A549 (cell line): ENCODE measurements around the gene GTF2H1.

ENCODE experiments used
- CEBPB ChIP-seq, 2 experiments: fragments of >200 bp in 1 of 2; sonication (Bioruptor Twin) in 1 of 2; formaldehyde crosslinking in 1 of 2; IDR thresholded peaks; 2 replicates each; pipeline ENCODE4 v1.6.1; 2012 to 2016
- CHD2 ChIP-seq: fragments of 150-350 bp; IDR thresholded peaks from 2 replicates; pipeline ENCODE4 v1.6.1; 2014; ENCODE audit warnings: low read length; ENCODE audit not compliant: partially characterized antibody
- EHMT2 ChIP-seq: fragments of 200-600 bp; sonication (generic); IDR thresholded peaks from 2 replicates; pipeline ENCODE4 v1.6.1; 2016; ENCODE audit warnings: antibody characterized with exemption, low read depth, mild to moderate bottlenecking, moderate library complexity
- ESRRA ChIP-seq: fragments of 150-350 bp; IDR thresholded peaks from 2 replicates; pipeline ENCODE4 v1.6.1; 2014; ENCODE audit warnings: mild to moderate bottlenecking, low read length, borderline replicate concordance
- HOXA7 ChIP-seq: fragments of 250-450 bp; sonication (Bioruptor Pico); IDR thresholded peaks from 2 replicates; pipeline ENCODE4 v1.5.0; 2020; ENCODE audit warnings: mild to moderate bottlenecking, moderate library complexity
- HOXB13 ChIP-seq: fragments of 250-450 bp; sonication (Bioruptor Pico); IDR thresholded peaks from 2 replicates; pipeline ENCODE4 v1.5.0; 2020; ENCODE audit warnings: low read depth, mild to moderate bottlenecking, moderate library complexity
- MAFK ChIP-seq: fragments of 450-650 bp; IDR thresholded peaks from 2 replicates; pipeline ENCODE4 v1.6.1; 2014; ENCODE audit not compliant: partially characterized antibody
- POLR2A ChIP-seq: IDR thresholded peaks from 2 replicates; pipeline ENCODE4 v1.6.1; 2012; ENCODE audit warnings: mild to moderate bottlenecking, low read length
- RAD21 ChIP-seq, 2 experiments: fragments of >200 bp in 1 of 2; sonication (Bioruptor Twin) in 1 of 2; formaldehyde crosslinking in 1 of 2; IDR thresholded peaks in 1 of 2; conservative IDR thresholded peaks in 1 of 2; 2 replicates in 1 of 2; 3 replicates in 1 of 2; pipeline ENCODE4 v1.6.1; 2012 to 2018; ENCODE audit warnings: inconsistent platforms in 1 of 2
- SMC3 ChIP-seq: fragments of >200 bp; sonication (Bioruptor Twin); formaldehyde crosslinking; IDR thresholded peaks from 3 replicates; pipeline ENCODE4 v1.6.1; 2018; ENCODE audit warnings: inconsistent platforms
- SREBF2 ChIP-seq: fragments of 450-650 bp; IDR thresholded peaks from 2 replicates; pipeline ENCODE4 v1.6.1; 2014; ENCODE audit warnings: mild to moderate bottlenecking, moderate library complexity
- TF ChIP-seq, protein P1 (sequence below): IDR thresholded peaks from 2 replicates; pipeline ENCODE4 v1.6.1; 2012
- TF ChIP-seq, protein P2 (sequence below): fragments of >200 bp; sonication (Bioruptor Twin); formaldehyde crosslinking; IDR thresholded peaks from 3 replicates; pipeline ENCODE4 v1.5.1; 2016

DNA sequence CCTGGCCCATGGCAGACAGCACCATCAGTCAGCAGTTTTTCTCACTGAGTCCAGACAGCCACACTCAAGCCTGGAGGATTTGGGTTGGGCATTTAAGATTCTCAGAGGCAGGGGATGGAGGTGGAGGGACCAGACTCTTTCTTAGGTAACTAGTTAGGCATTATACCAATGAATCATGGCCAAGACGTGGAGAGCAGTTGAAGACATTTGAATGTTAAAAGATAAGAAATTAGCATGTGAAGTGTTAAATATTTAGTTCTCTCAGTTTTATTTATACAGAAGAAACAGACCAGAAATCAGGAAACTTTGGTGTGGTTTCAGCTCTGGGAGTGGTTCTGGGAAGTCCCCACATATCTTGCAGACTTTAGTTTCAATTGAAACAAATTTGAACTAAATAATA, 9.9 kb downstream of the GTF2H1 start:
- no peak for TF ChIP-seq HOXA7 (CRISPR knock-in tag)
- TF ChIP-seq CHD2: no peak
- TF ChIP-seq, protein P1, sequence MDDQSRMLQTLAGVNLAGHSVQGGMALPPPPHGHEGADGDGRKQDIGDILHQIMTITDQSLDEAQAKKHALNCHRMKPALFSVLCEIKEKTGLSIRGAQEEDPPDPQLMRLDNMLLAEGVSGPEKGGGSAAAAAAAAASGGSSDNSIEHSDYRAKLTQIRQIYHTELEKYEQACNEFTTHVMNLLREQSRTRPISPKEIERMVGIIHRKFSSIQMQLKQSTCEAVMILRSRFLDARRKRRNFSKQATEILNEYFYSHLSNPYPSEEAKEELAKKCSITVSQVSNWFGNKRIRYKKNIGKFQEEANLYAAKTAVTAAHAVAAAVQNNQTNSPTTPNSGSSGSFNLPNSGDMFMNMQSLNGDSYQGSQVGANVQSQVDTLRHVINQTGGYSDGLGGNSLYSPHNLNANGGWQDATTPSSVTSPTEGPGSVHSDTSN: no peak
- TF ChIP-seq POLR2A: no peak
- TF ChIP-seq EHMT2: no peak
- no peak for TF ChIP-seq ESRRA
- no peak for TF ChIP-seq RAD21 (conservative IDR thresholded peaks at IDR 0.05 in 1 of 2, IDR thresholded peaks at IDR 0.05 in 1 of 2)
- TF ChIP-seq, protein P2, sequence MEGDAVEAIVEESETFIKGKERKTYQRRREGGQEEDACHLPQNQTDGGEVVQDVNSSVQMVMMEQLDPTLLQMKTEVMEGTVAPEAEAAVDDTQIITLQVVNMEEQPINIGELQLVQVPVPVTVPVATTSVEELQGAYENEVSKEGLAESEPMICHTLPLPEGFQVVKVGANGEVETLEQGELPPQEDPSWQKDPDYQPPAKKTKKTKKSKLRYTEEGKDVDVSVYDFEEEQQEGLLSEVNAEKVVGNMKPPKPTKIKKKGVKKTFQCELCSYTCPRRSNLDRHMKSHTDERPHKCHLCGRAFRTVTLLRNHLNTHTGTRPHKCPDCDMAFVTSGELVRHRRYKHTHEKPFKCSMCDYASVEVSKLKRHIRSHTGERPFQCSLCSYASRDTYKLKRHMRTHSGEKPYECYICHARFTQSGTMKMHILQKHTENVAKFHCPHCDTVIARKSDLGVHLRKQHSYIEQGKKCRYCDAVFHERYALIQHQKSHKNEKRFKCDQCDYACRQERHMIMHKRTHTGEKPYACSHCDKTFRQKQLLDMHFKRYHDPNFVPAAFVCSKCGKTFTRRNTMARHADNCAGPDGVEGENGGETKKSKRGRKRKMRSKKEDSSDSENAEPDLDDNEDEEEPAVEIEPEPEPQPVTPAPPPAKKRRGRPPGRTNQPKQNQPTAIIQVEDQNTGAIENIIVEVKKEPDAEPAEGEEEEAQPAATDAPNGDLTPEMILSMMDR: no peak
- TF ChIP-seq CEBPB (IDR thresholded peaks at IDR 0.05): no peak
- TF ChIP-seq MAFK: no peak
- no peak for TF ChIP-seq HOXB13
- TF ChIP-seq SREBF2: no peak
- no peak for TF ChIP-seq SMC3
